HCT116 (cell line): Measurements from ENCODE around the gene ERGIC3. TPM values are rescaled to one million over a fixed set of nuclear protein-coding genes. Genes with fewer than 3 reads are reported as not detected.
A peak's percentile ranks its signal among the peaks of the same experiment; 100 is the strongest.
"Not testable (repeated sequence)": the region's sequence is repeated elsewhere in the genome, so short reads cannot be mapped to it uniquely, and the experiment has no call there.

Experiments
- ATAC-seq: fragments of 200-7000 bp; cut with Tn5 transposase; 2 replicates; pipeline ENCODE4 v1.9.1; 2020; ENCODE audit warnings: mild to moderate bottlenecking, moderate library complexity
- BruUV-seq: library from RNA; stranded (reverse); fragments of 400-500 nt; replicated peaks from 2 replicates; lab custom pipeline; 2021; lab: Mats Ljungman, UMichigan
- CTCF ChIA-PET: fragments of 300-600 bp; sonication (Branson Sonifier 250); formaldehyde crosslinking; loops from one replicate; lab custom pipeline; 2021; ENCODE audit warnings: antibody characterized with exemption; lab: Charles Lee
- POLR2A ChIA-PET: fragments of 300-600, 350-600 bp; sonication (Branson Sonifier 250); formaldehyde crosslinking; loops from one replicate; lab custom pipeline; 2021; ENCODE audit warnings: antibody characterized with exemption; lab: Charles Lee
- RAD21 ChIA-PET, 2 experiments: fragments of 300-600 bp; sonication (Branson Sonifier 250); formaldehyde crosslinking; loops; one replicate each; lab custom pipeline; 2023; ENCODE audit warnings: low total read pairs in 2 of 2; ENCODE audit not compliant: uncharacterized antibody in 2 of 2, unreplicated experiment in 2 of 2, low non-redundant PET in 1 of 2; lab: Charles Lee
- DNase-seq: peaks from one replicate; pipeline ENCODE4 v3.0.0-alpha.2; 2010; ENCODE audit warnings: low read depth, low spot score
- H2AFZ ChIP-seq: fragments of 200-600 bp; shearing (Covaris generic), sonication (generic); 2 replicates; pipeline ENCODE4 v1.6.1; 2017; ENCODE audit warnings: low read depth, mixed run types, mixed read lengths, antibody characterized with exemption, low read length; ENCODE audit not compliant: poor library complexity, severe bottlenecking
- H3K27ac ChIP-seq: 2 replicates; pipeline ENCODE4 v1.5.1; 2012; ENCODE audit warnings: low read depth, low read length
- H3K27me3 ChIP-seq: fragments of 200-600 bp; sonication (generic); 2 replicates; pipeline ENCODE4 v1.6.1; 2016; ENCODE audit warnings: mixed run types, low read length, mixed read lengths; ENCODE audit not compliant: insufficient read depth
- H3K36me3 ChIP-seq, 2 experiments: fragments of 200-500 bp in 1 of 2; fragments of 200-600 bp in 1 of 2; sonication (Bioruptor generic) in 1 of 2; sonication (generic) in 1 of 2; 2 replicates each; pipeline versions ENCODE4 v1.5.1 to v1.6.1; 2014 to 2016; ENCODE audit warnings: low read length in 2 of 2, inconsistent platforms in 1 of 2, mixed read lengths in 1 of 2, mixed run types in 1 of 2; ENCODE audit not compliant: insufficient read depth in 2 of 2, control insufficient read depth in 1 of 2
- H3K4me1 ChIP-seq, 2 experiments: fragments of 200-600 bp in 1 of 2; sonication (generic) in 1 of 2; 2 replicates each; pipeline versions ENCODE4 v1.5.1 to v1.6.1; 2012 to 2017; ENCODE audit warnings: low read length in 2 of 2, inconsistent platforms in 1 of 2, mild to moderate bottlenecking in 1 of 2, mixed read lengths in 1 of 2, mixed run types in 1 of 2, moderate library complexity in 1 of 2; ENCODE audit not compliant: insufficient read depth in 2 of 2, control insufficient read depth in 1 of 2
- H3K4me2 ChIP-seq: fragments of 200-600 bp; sonication (generic); 2 replicates; pipeline ENCODE4 v1.6.1; 2017; ENCODE audit warnings: mixed run types, low read length, mixed read lengths
- H3K4me3 ChIP-seq, 2 experiments: fragments of 200-600 bp in 1 of 2; sonication (generic) in 1 of 2; replicated peaks in 1 of 2; 2 replicates each; pipeline ENCODE4 v1.5.1; 2011 to 2016; ENCODE audit warnings: low read length in 2 of 2, control low read depth in 1 of 2, low read depth in 1 of 2, mild to moderate bottlenecking in 1 of 2, mixed read lengths in 1 of 2, mixed run types in 1 of 2
- H3K79me2 ChIP-seq: fragments of 200-600 bp; sonication (generic); 2 replicates; pipeline ENCODE4 v1.6.1; 2017; ENCODE audit warnings: mild to moderate bottlenecking, mixed run types, low read length, moderate library complexity, mixed read lengths; ENCODE audit not compliant: insufficient read depth
- H3K9ac ChIP-seq: fragments of 200-600 bp; sonication (generic); 2 replicates; pipeline ENCODE4 v1.6.1; 2016; ENCODE audit warnings: low read length, mixed read lengths
- H3K9me2 ChIP-seq: fragments of 200-600 bp; sonication (generic), shearing (Covaris generic); 2 replicates; pipeline ENCODE4 v1.6.1; 2017; ENCODE audit warnings: mixed run types, mild to moderate bottlenecking, moderate library complexity; ENCODE audit not compliant: insufficient read depth
- H3K9me3 ChIP-seq, 2 experiments: fragments of 200-500 bp in 1 of 2; fragments of 200-600 bp in 1 of 2; sonication (Bioruptor generic) in 1 of 2; sonication (generic) in 1 of 2; 2 replicates each; pipeline ENCODE4 v1.6.1; 2014 to 2017; ENCODE audit warnings: low read length in 2 of 2, mixed read lengths in 2 of 2, inconsistent platforms in 1 of 2, low read depth in 1 of 2, mild to moderate bottlenecking in 1 of 2, mixed run types in 1 of 2, moderate library complexity in 1 of 2; ENCODE audit not compliant: control insufficient read depth in 1 of 2, insufficient read depth in 1 of 2
- H4K20me1 ChIP-seq: fragments of 200-600 bp; sonication (generic), shearing (Covaris generic); 2 replicates; pipeline ENCODE4 v1.6.1; 2017; ENCODE audit warnings: mixed run types, mild to moderate bottlenecking, moderate library complexity; ENCODE audit not compliant: insufficient read depth
- CBX3 ChIP-seq: IDR thresholded peaks from 2 replicates; pipeline ENCODE4 v1.6.1; 2012; ENCODE audit warnings: low read depth
- CTCF ChIP-seq, 3 experiments: fragments of 200-600 bp in 1 of 3; sonication (generic) in 1 of 3; IDR thresholded peaks in 2 of 3; conservative IDR thresholded peaks in 1 of 3; 2 replicates each; pipeline ENCODE4 v1.5.1; 2012 to 2017; ENCODE audit warnings: low read depth in 2 of 3, low read length in 2 of 3, antibody characterized with exemption in 1 of 3, borderline replicate concordance in 1 of 3, control low read depth in 1 of 3, mild to moderate bottlenecking in 1 of 3, mixed read lengths in 1 of 3, mixed run types in 1 of 3, moderate library complexity in 1 of 3; ENCODE audit not compliant: insufficient read depth in 1 of 3
- EGR1 ChIP-seq: IDR thresholded peaks from 2 replicates; pipeline ENCODE4 v1.6.1; 2012; ENCODE audit warnings: low read depth
- EZH2 ChIP-seq: fragments of 200-600 bp; sonication (generic); IDR thresholded peaks from 2 replicates; pipeline ENCODE4 v1.6.1; 2017; ENCODE audit warnings: antibody characterized with exemption, mixed run types
- FOSL1 ChIP-seq: IDR thresholded peaks from 2 replicates; pipeline ENCODE4 v1.6.1; 2012; ENCODE audit warnings: low read depth
- JUND ChIP-seq: IDR thresholded peaks from 2 replicates; pipeline ENCODE4 v1.6.1; 2012
- MAX ChIP-seq: IDR thresholded peaks from 2 replicates; pipeline ENCODE4 v1.6.1; 2012
- POLR2A ChIP-seq: IDR thresholded peaks from 2 replicates; pipeline ENCODE4 v1.7.0; 2011; ENCODE audit warnings: borderline replicate concordance; ENCODE audit not compliant: insufficient read depth, insufficient read length; ENCODE audit errors: extremely low read depth
- RAD21 ChIP-seq: IDR thresholded peaks from 2 replicates; pipeline ENCODE4 v1.6.1; 2012; ENCODE audit warnings: low read depth, mild to moderate bottlenecking
- SP1 ChIP-seq: IDR thresholded peaks from 2 replicates; pipeline ENCODE4 v1.6.1; 2012; ENCODE audit warnings: low read depth
- ZNF274 ChIP-seq: fragments of 200-500 bp; sonication (Bioruptor generic); IDR thresholded peaks from 2 replicates; pipeline ENCODE4 v1.6.1; 2014; ENCODE audit warnings: mild to moderate bottlenecking, low read depth, low read length, inconsistent platforms
- intact Hi-C: fragments of 100-400 bp; cut with micrococcal nuclease; formaldehyde crosslinking; loops from 2 replicates; pipeline ENCODE4 v1.10.0; 2022
- total RNA-seq: library from RNA; stranded (reverse); gene quantifications from one replicate; pipeline ENCODE4 v1.2.1, GENCODE V29; 2021; ENCODE audit not compliant: unreplicated experiment

ERGIC3 gene
- total RNA-seq, 1 experiment from 2014 or later = 229 TPM

GRCh38 chr20:35515949-35516645 lies 25.8 kb upstream of the ERGIC3 start:
- no peaks in the 10 kb centered on the region for H3K79me2 ChIP-seq
- H3K27ac ChIP-seq = peak overlapping the region; percentile 5; the same call in 1 of the 2 replicates
- peaks cover 13 to 19% of the 10 kb centered on the region in 2 experiments for H3K4me1 ChIP-seq
- peaks cover 4 to 6% of the 10 kb centered on the region in 2 experiments; a peak in 2 of 4 replicates for H3K36me3 ChIP-seq
- H4K20me1 ChIP-seq = no peaks in the 10 kb centered on the region
- ChIA-PET RAD21 (no interaction called here), POLR2A (interaction anchor here (0.6 kb wide), 1 partner anchor 370 kb away, joined by 4 read pairs; no protein-coding TSS in a partner anchor), CTCF (interaction anchor here (0.9 kb wide), 1 partner anchor 103 kb away, joined by 3 read pairs; no protein-coding TSS in a partner anchor)
- TF ChIP-seq JUND (peak; percentile 62), SP1 (peak; percentile 32; the same call in 1 of the 2 replicates), CBX3 (peak; percentile 42; the same call in 1 of the 2 replicates), RAD21 (no peak), MAX (peak; percentile 10; the same call in 1 of the 2 replicates), FOSL1 (peak; percentile 55; the same call in 1 of the 2 replicates)
- DNase-seq (peak; percentile 44), ATAC-seq (peak; percentile 90)
- no peak overlapping the region for H2AFZ ChIP-seq
- intact Hi-C loops = no loop called here
- H3K4me2 ChIP-seq = peak overlapping the region; percentile 59
- BruUV-seq = no TSS peak
- H3K27me3 ChIP-seq = no peaks in the 10 kb centered on the region
- H3K9me3 ChIP-seq = no peaks in the 10 kb centered on the region
- H3K4me3 ChIP-seq = no peak overlapping the region
- H3K9me2 ChIP-seq = no peaks in the 10 kb centered on the region
- H3K9ac ChIP-seq = no peak overlapping the region

GRCh38 chr20:35517125-35517524 lies 24.8 kb upstream of the ERGIC3 start:
- peak overlapping the region; percentile 59; the same call in 1 of the 2 replicates for H3K4me2 ChIP-seq
- intact Hi-C loops = no loop called here
- ATAC-seq (no peak), DNase-seq (no peak)
- no peaks in the 10 kb centered on the region for H3K79me2 ChIP-seq
- H4K20me1 ChIP-seq = no peaks in the 10 kb centered on the region
- BruUV-seq = no TSS peak
- no peak overlapping the region for H3K9ac ChIP-seq
- H3K9me3 ChIP-seq = no peaks in the 10 kb centered on the region
- H3K4me3 ChIP-seq = no peak overlapping the region
- RAD21 ChIA-PET = no interaction called here
- H3K9me2 ChIP-seq = no peaks in the 10 kb centered on the region
- TF ChIP-seq POLR2A = no peak
- TF ChIP-seq CTCF (IDR thresholded peaks at IDR 0.05 in 2 of 3, conservative IDR thresholded peaks at IDR 0.05 in 1 of 3; ENCODE audit: borderline replicate concordance in 1 of 3, insufficient read depth in 1 of 3, low read depth in 2 of 3, low read length in 2 of 3) = no peak
- TF ChIP-seq SP1 = no peak
- TF ChIP-seq EZH2 = no peak
- TF ChIP-seq ZNF274 = no peak
- no peak for TF ChIP-seq EGR1
- no peak overlapping the region for H3K27ac ChIP-seq
- POLR2A ChIA-PET = no interaction called here
- no peak overlapping the region for H2AFZ ChIP-seq
- H3K4me1 ChIP-seq = peaks cover 13 to 19% of the 10 kb centered on the region in 2 experiments
- peaks cover 0 to 6% of the 10 kb centered on the region in 2 experiments; a peak in 2 of 4 replicates for H3K36me3 ChIP-seq
- CTCF ChIA-PET = no interaction called here
- H3K27me3 ChIP-seq = no peaks in the 10 kb centered on the region

- RAD21 ChIA-PET, BruUV-seq: not testable (repeated sequence)
Observed at GRCh38 chr20:35517767-35518166, 24.1 kb upstream of the ERGIC3 start.

More at GRCh38 chr20:35517767-35518166, 24.1 kb upstream of the ERGIC3 start:
- H3K9me2 ChIP-seq, H2AFZ ChIP-seq, H3K27me3 ChIP-seq, H3K4me2 ChIP-seq, intact Hi-C loops, H4K20me1 ChIP-seq, H3K36me3 ChIP-seq, H3K9ac ChIP-seq, POLR2A ChIA-PET, H3K27ac ChIP-seq, H3K9me3 ChIP-seq, DNase-seq, ATAC-seq, H3K79me2 ChIP-seq, H3K4me3 ChIP-seq, CTCF ChIA-PET: not testable (repeated sequence)
- peaks cover 13 to 19% of the 10 kb centered on the region in 2 experiments for H3K4me1 ChIP-seq
